GM21576 (cell line): ENCODE results near the gene MRRF.
"Not testable (repeated sequence)": the region's sequence is repeated elsewhere in the genome, so short reads cannot be mapped to it uniquely, and the experiment has no call there.

ENCODE experiments used
- ATAC-seq: cut with Tn5 transposase; IDR thresholded peaks from one replicate; pipeline ENCODE4 v1.9.1; 2021; ENCODE audit warnings: mild to moderate bottlenecking, moderate library complexity; ENCODE audit not compliant: unreplicated experiment

MRRF gene

DNA sequence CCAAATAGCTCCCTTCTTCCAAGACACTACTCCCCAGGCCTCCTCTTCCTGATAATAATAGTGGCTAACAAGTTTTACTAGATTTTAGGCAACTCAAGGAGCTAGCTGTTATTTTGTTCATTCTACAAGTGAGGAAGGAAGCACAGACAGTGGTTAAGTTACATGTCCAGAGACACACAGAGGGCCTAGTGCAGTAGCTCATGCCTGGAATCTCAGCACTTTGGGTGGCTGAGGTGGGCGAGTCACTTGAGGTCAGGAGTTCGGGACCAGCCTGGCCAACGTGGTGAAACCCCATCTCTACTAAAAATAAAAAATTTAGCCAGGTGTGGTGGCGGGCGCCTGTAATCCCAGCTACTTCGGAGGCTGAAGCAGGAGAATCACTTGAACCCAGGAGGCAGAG is 65.8 kb downstream of the MRRF start:
- not testable (repeated sequence) for ATAC-seq

DNA sequence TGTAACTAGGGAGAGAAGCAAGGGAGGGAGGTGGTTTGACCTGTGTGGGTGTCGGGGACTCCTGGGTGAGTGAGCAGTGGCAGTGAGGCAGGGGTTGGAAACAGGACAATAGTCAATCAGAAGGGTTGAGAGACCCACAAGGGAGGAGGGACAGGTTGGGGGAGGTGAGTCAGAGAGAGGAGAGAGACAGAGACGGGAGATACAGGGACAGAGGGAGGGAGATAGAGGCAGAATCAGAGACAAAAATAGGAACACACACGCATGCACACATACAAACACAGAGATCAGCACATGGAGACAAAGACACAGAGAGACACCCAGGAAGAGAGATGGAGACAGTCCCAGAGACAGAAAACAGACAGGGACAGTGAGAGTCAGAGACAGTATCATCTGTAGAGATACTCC is 66.8 kb downstream of the MRRF start:
- ATAC-seq: no peak

DNA sequence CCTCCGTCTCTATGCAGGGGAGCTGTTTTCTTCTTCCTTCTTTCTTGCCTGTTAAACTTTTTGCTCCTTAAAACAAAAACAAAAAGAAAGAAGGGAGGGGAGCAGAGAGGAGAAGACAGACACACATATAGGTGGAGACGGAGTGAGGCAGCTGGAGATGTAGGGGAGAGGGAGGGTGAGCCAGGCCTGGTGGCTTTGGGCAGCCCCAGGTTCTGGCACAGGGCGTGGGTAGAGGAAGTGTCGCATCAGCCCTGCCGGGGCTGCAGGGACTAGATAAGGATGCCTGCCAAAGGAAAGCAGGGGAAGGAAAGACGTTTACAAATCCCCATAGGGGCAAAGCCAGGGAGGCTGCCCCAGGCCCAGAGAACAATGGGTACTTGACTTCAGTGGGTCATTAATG is 67.4 kb downstream of the MRRF start:
- no peak for ATAC-seq

DNA sequence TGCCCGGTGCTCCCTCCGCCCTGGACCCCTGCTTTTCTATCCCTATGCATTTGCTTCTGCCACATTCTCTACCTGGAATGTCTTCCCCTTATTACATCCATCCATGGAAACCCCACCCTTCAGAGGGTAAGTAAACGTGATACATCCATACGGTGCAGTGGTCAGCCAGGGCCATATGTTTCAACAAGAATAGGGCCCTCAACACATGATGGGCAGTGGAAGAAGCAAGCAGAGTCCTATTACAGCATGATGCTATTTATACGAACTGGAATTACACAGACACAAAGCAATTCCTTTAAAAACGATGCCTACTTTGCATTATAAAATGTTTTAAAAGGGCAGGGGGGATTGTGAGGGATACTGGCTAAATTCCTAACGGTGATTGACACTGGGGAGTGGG is 68.0 kb downstream of the MRRF start:
- no peak for ATAC-seq

DNA sequence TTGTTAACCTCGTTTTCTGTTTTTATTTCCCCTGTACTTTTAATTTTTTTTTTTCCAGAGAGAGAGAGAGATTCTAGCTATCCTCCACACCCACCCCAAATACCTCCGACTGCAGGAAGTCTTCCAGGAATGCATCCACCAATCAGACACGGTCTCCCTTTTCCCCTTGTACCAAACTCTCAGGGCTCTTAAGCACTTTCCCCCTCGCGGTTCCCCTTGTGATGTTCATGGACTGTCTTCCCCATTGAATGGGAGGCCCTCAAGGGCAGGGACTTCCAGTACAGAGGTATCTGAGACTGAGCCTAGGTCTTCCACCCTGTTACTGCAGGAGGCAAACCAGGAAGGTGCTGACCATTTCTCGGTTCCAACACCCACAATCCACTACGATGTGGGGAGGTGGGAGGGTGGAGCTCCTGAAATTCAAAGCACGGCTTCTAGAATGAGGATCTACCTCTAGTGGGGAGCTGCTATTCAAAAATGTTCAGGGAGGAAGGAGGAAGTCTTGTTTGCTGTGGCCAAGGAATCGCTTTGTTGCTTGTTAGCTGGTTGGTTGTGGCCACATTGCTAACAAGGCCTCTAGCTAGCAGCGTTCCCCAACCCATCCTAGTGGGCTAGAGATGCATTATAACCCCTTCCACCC is 68.6 kb downstream of the MRRF start:
- no peak for ATAC-seq

DNA sequence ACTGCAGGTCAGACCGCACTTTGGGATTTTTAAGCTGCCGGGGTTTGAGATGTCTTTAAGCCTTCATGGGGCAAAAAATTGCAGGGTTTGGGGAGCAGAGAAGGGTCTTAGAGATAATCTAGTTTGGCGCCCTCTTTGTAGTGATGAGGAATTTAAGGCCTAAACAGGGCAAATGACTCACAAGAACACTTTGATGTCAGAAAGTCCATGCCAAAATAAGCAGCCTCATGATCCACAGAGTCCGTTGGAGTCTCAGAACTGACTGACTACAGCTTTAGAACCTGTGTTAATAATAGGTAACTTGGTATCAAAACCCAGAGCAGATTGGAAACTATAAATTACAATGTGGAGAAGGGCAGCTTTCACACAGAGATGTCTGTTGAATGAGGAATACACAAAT is 70.2 kb downstream of the MRRF start:
- ATAC-seq: no peak

DNA sequence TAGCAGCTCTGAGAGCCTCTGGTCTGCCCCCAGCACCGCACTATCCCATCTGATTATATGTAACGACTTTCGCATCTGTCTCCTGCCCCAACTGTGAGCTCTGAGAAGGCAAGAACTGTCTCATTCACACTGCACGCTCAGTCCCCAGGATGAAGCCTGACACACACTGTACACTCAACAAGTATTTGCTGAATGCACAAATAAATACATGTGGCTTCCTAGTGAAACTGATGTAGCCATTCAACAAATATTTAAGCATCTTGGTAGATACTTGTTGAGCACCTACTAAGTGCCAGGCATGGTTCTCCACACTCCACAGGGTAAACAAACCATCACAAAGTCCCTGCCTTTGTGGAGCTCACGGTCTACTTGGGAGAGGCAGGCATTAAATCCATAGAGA is 71.5 kb downstream of the MRRF start:
- no peak for ATAC-seq

DNA sequence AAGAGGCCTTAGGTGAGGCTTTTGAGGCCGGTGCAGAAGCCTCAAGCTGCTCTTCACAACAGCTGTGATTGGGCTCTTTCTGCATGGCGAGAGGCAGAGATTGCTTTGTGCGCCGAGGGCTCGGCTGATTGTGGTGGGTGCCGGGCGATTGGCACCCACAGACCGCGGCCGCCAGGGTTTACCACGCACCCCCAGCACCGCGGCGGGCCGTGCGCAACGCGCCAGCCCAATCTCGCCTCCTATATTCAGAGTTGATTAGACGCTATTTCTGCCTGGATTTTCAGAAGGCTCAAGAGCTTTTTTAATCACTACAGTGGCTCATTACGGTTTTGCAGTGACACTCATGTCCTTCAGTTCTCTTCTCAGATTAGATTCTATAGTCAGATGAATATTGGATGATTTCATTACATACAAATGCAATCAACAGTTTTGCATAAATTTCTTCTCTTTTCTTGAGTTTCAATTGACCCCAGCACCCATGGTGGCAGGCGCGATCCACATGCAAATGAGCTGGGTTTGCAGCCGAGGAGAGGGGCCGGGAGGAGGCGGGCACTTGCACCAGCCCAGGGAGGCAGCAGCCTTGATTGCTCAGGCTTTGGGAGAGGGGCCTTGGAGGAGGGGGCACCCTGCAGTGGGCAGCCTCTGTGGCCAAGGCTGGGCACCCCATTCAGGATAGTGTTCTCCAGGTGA is 72.3 kb downstream of the MRRF start:
- no peak for ATAC-seq

DNA sequence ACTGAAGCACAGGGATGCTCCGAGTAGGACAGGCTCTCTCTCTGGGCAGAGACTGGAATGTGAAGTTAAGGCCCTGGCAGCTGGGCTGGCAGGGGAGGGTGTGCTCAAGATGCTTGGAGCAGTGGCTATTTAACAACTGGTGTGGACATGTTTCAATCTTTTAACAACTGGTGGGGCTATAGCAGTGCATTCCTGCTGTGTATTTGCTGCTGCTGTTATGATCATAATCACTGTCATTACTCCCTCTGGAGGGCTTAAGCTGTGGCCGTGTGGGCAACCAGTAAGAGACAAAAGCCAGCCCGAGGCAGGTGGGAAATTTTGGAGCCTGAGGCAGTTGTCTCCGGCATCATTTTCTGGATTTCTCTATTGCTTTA is 72.9 kb downstream of the MRRF start:
- no peak for ATAC-seq

DNA sequence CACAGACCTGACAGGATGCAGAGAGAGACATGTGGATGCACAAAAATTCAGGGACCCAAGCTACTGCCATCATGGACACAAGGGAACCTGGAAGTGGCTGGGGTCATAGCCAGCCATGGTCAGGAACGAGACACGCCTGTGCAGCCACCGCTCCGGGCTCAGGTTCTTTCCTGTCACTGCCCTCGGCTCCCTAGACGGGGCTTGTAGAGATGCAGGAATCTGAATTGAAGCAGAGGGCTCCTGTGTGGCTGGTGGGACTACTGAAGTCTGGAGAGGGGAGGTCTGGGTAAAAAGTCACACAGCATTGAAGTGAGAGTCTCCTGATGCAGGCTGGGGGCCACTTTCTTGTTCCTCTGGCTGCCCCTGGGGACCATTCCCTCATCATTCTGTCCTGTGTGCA is 73.9 kb downstream of the MRRF start:
- ATAC-seq: no peak

DNA sequence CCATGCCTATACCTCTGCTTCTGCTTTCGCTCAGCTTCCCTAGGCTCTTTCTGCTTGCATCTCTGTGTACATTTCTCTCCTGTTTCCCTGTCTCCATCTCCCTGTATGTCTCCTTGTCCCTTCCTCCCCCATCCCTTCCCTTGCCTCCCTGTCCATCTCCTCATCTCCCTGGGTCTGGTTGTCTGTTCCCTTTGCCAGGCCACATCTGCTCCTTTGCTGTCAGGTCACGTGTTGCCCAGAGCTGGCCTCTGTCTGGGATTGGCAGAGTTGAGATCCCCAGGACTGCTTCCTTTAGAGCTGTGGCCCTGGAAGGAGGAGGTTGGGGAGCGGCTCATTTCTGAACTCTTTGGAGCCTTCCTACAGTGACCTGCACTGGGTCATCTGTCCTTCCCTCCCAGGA is 74.3 kb downstream of the MRRF start:
- no peak for ATAC-seq

DNA sequence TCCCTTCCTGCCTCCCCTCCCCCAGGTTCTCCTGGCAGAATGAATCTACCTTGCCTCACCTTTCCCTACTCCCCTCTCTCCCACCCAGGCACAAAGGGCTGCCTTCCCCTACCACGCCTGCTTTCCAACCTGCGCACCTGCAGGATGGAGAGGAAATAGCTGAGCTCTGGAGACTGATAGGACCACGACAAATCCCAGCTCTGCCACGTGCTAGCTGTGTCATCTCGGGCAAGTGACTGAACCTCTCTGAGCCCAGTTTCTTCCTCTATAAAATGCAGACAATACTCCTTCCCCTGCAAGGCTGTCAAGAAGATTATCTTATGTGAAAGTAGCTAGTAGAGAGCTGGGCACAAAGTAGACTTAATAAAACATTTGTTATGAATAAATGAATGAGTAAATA is 74.9 kb downstream of the MRRF start:
- no peak for ATAC-seq

DNA sequence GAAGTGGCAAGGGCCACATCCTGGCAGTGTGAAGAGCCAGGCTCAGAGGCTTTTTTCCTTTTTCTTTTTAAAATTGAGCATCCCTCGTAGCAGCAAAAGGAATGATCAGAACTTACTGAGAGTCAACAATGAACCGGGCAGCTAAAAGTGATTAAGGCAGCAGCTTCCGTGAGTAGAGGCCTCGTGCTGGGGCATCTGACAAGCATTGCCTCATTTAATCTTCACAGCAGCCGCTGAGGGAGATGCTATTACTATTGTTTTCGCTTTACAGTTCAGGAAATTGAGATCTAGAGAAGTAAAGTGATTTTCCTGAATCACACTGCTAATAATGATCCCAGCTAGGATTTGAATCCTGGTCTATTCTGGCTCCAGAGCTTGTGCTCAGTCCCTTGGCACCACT is 75.5 kb downstream of the MRRF start:
- ATAC-seq: no peak

DNA sequence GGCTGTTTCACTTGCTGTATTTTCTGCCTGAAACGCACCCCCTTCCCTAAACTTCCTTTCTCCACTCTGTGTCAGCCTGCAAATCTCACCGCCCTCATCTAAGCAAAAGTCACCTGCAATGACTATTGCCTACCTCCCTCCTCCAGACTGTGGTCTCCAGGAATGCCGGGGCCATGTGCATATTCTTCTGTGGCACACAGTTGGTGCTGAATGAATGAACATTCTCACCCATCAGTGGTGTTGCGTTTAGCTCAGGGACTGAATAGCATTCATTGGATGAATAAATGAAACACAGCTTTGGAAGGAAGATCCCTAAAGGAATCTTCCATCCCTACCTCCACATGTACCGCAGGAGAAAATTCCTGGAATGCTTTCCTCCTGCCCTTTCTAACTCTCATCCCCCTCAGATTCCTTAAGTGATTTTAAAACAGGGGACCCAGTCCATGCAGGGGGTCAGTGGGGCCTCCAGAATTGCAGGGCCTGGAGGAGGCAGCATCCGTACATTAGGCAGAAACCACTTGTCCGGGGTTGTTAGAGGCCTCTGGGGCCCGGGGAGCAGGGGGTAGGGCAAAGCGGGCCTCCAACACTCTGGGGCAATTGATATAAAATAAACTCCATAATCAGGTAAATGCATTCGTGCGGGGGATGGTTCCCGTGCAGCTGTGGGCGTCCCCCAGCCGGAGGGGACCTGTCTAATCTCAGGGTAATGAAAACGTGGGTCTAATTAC is 77.8 kb downstream of the MRRF start:
- ATAC-seq: no peak

DNA sequence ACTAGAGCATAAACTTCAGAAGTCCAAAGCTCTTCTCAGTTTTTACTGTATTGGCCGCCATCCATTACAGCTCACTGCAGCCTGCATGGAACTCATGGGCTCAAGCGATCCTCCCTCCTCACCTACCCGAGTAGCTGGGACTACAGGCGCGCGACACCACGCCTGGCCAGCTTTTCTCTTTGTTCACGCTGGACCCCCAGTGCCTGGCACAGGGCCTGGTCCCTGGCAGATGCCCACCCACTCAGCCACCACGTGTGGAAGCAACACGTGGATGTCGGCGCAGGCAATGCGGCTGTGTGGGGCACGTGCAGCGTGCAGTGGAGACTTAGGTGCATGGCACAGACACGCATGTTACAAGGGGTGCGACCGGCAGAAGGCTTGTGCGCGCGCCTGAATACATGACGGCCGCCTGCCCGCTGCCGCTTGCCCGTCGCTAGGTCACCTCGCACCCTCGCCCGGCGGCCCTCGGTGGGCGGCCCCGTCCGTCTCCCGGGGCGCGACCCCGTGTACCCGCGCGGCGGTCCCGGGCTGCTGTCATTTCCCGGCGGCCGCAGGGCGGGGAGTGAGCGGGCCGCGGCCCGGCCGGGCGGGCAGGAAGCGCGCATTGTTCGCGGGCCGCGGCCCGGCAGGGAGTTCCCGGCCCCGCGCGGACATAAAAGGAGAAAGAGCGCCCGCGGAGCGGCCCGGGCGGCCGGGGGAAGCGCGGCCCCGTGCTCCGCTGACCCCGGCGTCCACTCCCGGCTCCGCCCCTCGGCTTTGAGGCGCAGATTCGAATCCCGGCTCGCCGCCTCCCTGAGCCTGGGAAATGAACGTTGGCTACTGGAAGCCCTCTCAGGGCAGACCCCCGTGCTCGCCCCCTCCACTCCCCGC is 82.0 kb downstream of the MRRF start:
- no peak for ATAC-seq

DNA sequence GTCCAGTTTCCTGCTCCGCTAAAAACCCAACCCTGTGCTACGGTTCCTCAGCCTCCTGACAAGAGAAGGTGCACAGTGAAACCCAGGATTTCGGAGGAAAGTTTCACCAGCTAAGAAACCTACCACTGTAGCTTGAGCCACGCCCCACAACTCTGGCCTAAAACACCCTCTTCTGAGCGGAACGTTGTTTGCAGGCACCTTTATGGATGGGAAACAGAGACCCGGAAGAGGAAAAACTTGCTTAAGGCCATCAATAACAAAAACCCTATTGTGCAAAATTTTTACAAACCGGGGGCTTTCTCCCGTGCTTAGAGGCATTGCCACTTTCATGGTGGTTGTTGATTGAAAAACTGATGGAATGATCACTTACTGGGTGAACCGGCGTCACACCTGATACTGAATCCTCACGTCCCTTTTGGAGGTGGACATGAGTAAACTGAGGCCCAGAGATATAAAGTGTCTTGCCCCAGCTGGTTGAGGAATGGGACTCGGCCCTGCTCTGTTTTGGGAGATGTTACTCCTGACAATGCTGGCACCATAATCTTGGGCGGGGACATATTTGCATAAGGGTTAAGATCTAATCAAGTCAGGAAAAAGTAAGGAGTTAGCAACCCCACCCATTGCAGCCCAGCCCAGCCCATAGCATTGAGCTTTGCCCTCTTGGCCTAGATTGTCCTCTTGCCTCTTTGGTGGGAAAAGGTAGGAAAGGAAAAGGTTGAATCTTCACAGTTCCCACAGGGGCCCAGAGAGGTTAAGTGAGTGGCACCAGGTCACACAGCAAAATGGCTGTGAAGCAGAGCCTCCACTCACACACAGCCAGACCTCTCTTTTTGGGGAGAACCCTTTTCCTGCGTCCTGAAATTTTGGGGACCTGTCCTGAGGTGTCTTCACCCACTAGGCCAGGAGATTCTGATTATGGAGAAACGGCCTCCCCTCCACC is 82.9 kb downstream of the MRRF start:
- ATAC-seq: no peak

DNA sequence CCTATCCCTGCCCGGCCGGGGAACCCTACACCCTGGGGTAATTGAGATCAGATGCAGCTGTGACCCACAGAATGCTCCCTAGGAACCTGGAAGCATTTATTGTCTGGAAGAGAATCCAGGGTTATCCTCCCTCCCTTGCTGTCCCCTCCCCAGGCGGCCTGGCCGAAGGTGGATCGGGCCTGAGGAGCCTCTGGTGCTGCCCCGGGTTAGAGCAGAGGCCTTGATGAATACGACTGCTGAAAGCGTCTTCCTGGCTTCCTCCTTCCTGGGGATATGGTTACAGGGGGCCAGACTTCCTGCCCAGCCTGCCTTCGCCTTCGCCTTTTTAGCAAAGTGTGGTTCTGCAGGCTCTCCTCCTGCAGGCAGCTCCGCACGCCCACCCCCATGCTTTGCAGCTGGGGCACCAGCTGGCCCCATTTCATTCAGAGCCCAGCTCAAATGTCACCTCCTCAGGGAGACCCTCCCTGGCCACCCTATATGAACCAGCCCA is 83.7 kb downstream of the MRRF start:
- no peak for ATAC-seq

DNA sequence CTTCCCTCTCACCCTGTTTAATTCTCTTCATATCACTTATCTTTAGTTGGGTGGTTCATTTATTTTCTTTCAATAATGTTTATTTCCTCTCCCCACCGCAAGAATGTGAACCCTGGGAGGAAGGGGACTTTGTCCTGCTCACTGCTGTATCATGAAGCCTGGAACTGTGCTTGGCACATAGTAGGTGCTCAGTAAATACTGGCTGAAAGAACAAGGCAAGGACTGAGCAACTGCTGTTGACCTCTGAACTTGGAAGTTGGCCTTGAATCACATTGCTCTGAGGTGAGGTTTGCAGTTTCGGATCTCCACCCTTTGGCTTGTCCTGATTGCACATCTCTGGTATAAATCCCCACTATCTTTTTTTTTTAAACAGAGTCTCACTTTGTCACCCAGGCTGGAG is 84.1 kb downstream of the MRRF start:
- ATAC-seq: no peak

DNA sequence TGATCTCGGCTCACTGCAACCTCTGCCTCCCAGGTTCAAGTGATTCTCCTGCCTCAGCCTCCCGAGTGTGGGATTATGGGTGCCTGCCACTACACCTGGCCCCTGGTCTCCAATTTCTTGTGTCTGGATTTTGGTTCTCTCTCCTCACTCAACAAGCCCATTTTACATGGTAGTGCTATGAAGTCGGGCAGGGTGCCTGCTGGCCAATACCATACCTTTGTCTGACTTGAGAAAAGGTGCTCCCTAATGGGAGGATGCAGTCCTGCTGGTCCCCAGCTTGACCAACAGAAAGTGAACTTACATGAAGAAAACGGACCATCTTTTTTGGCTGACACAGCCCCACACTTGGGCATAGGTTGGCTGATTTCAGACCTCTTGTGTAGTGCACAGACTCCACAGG is 84.5 kb downstream of the MRRF start:
- no peak for ATAC-seq
